ENCODE results near the gene PEX1. TPM values are rescaled to one million over a fixed set of nuclear protein-coding genes. Genes with fewer than 3 reads are reported as not detected.
"Not testable (repeated sequence)": the region's sequence is repeated elsewhere in the genome, so short reads cannot be mapped to it uniquely, and the experiment has no call there.

The PEX1 gene
- total RNA-seq, 2 experiments from 2014 or later, result 12.9 to 13.2 TPM

DNA sequence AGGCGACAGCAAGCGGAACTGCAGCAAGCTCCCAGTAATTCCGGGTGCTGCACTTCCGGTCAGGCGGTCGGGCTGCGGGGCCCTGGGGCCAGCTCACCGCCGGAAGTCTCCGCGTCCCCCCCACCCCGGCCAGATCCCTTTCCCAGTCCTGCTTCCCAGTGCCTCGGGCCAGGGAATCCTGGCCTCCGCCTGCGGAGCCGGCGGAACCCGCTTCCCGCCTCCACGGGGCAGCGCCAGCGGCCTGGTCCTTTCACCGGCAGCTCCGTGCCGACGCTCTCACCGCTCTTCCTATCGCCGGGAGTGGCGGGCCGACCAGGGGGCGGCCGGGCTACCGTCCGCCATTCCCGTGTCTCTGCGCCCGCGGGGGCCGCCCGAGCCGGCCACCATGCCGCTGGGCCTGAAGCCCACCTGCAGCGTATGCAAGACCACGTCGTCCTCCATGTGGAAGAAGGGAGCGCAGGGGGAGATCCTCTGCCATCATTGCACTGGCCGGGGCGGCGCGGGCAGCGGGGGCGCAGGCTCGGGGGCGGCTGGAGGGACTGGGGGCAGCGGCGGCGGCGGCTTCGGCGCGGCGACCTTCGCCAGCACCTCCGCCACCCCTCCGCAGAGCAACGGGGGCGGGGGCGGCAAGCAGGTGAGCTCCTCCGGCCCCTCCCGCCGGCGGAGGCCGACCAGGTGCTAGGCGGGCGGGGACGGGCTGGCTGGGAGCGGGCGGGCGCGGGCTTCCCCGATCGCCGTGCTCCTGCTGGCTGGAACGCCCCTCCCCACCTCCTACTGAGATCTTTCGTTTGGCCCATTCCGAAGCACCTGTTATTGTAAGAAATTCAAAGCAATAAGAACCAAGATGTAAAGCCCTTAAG, 80.7 kb downstream of the PEX1 start, which contains the start of gene GATAD1:
Gene GATAD1 (plus strand): TSS at position 138 of the 860 bp plus-strand sequence. CDS start 248 bp downstream, at position 386.
- CTCF ChIA-PET, result interaction anchor here (0.6 to 6.3 kb wide), 27 partner anchors 10 to 1358 kb away, joined by 3 to 84 read pairs (median 4); partner anchors contain the start of genes AKAP9, ANKIB1, KRIT1 and LRRD1
- H3K4me1 Mint-ChIP-seq (ENCODE audit: low read depth), result peaks cover 12% of the 10 kb centered on the region
- H3K9me3 Mint-ChIP-seq, result no peaks in the 10 kb centered on the region
- H3K27ac Mint-ChIP-seq, result peak within 1 kb of the TSS; percentile 84
- intact Hi-C loops (cut with micrococcal nuclease), result loop anchor here (1.0 to 10.0 kb wide), 16 partner anchors 23 to 1359 kb away; partner anchors contain the start of genes AKAP9, ANKIB1, CYP51A1 and FAM133B
- H3K4me3 Mint-ChIP-seq, result peak within 1 kb of the TSS; percentile 82
- no peaks in the 10 kb centered on the region for H3K27me3 Mint-ChIP-seq (ENCODE audit: low read depth)
- H3K36me3 Mint-ChIP-seq (ENCODE audit: low read depth), result peaks cover 11% of the 10 kb centered on the region
- peak; percentile 89 for DNase-seq

DNA sequence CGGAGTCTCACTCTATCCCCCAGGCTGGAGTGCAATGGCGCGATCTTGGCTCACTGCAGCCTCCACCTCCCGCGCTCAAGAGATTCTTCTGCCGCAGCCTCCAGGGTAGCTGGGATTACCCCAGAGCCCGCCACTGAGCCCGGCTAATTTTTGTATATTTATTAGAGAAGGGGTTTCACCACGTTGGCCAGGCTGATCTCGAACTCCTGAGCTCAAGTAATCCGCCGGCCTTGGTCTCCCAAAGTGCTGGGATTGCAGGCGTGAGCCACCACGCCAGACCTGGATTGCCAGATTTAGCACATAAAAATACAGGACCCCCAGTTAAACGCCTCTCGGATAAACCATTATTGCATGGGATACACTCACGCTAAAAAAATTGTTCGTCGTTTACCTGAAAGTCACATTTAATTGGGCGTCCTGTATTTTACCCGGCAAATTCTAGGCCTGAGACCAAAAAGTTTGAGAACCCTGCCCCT, 81.4 kb downstream of the PEX1 start:
- DNase-seq, result no peak
- Mint-ChIP-seq H3K27ac (peak overlapping the region; percentile 80), H3K4me3 (peak overlapping the region; percentile 82), H3K4me1 (ENCODE audit: low read depth) (peaks cover 12% of the 10 kb centered on the region), H3K27me3 (ENCODE audit: low read depth) (no peaks in the 10 kb centered on the region), H3K9me3 (no peaks in the 10 kb centered on the region), H3K36me3 (ENCODE audit: low read depth) (peaks cover 11% of the 10 kb centered on the region)
- intact Hi-C loops (cut with micrococcal nuclease), result loop anchor here (1.0 to 10.0 kb wide), 14 partner anchors 23 to 1358 kb away; partner anchors contain the start of genes ANKIB1, CYP51A1, FAM133B and FZD1
- CTCF ChIA-PET, result interaction anchor here (0.6 to 6.3 kb wide), 23 partner anchors 9 to 1357 kb away, joined by 3 to 84 read pairs (median 4); partner anchors contain the start of genes AKAP9, ANKIB1, KRIT1 and LRRD1

DNA sequence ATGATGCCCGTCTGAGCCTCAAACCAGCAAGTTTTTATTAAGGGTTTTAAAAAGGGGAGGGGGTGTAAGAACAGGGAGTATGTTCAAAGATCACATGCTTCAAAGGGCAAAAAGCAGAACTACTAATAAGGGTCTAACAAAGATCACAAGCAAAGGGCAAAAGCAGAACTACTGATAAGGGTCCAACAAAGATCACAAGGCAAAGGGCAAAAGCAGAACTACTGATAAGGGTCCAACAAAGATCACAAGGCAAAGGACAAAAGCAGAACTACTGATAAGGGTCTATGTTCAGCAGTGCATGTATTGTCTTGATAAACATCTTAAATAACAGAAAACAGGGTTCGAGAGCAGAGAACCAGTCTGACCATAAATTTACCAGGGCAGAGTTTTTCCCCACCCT, 85.6 kb downstream of the PEX1 start:
- H3K9me3 Mint-ChIP-seq; H3K4me3 Mint-ChIP-seq; H3K36me3 Mint-ChIP-seq (ENCODE audit: low read depth); H3K27ac Mint-ChIP-seq; CTCF ChIA-PET; DNase-seq; H3K4me1 Mint-ChIP-seq (ENCODE audit: low read depth); H3K27me3 Mint-ChIP-seq (ENCODE audit: low read depth): not testable (repeated sequence)
- intact Hi-C loops (cut with micrococcal nuclease), result loop anchor here (10.0 kb wide), 2 partner anchors 798 to 1178 kb away; partner anchors contain the start of gene FZD1

DNA sequence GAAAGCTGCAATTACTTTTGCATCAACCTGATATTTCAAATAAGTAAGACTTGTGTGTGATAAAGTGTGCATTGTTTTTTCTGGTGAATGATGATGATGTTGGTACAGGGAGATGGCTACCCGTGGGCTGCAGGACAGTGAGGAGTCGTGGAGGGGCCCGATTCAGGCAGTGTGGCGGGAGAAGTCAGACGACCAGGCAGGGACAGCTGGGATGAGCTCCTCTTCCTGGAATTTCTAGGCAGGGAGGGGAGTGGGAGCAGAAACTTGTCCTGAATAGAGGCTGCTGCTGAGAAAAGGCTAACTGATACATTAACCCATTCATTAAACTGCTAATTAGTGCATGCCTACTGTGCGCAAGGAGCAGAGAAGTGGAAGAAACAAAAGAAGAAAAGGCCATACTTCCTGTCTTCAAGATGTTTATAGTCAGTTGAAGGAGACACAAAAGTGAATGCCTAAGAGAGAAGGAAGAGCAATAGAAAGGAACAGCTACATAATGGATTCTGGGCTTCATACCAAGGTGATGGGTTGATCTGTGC, 90.3 kb downstream of the PEX1 start:
- Mint-ChIP-seq H3K36me3 (ENCODE audit: low read depth) (no peaks in the 10 kb centered on the region), H3K4me1 (ENCODE audit: low read depth) (no peaks in the 10 kb centered on the region), H3K9me3 (no peaks in the 10 kb centered on the region), H3K27ac (no peak overlapping the region), H3K4me3 (no peak overlapping the region), H3K27me3 (ENCODE audit: low read depth) (no peaks in the 10 kb centered on the region)
- no peak for DNase-seq
- intact Hi-C loops (cut with micrococcal nuclease), result loop anchor here (5.0 kb wide), 1 partner anchor 111 kb away; no protein-coding TSS in a partner anchor
- CTCF ChIA-PET, result interaction anchor here (1.4 to 1.9 kb wide), 3 partner anchors 9 to 14 kb away, joined by 3 to 8 read pairs (median 6); partner anchors contain the start of gene GATAD1

Other genes starting within 250 kb of the PEX1 start
- 10 to 100 TPM; 27.5 to 29.6 TPM for gene GATAD1, start 81.0 kb downstream of the PEX1 start, total RNA-seq
- gene ERVW-1, start 50.6 kb downstream of the PEX1 start, total RNA-seq, result not detected
- 10 to 100 TPM; 11.3 to 12.9 TPM for gene RBM48, start 275 bp upstream of the PEX1 start, total RNA-seq
- gene FAM133B, start 61.9 kb upstream of the PEX1 start, total RNA-seq, result 10 to 100 TPM; 21.6 to 25.3 TPM